Testis (tissue), 2 donors: ENCODE data around the gene ABO.

ENCODE experiments used
- CTCF ChIP-seq, 3 experiments: fragments of 450-650 bp in 2 of 3; fragments of 200-600 bp in 1 of 3; sonication (generic) in 1 of 3; IDR thresholded peaks; one replicate each; pipeline ENCODE4 v1.5.1; 2016 to 2019; ENCODE audit warnings: antibody characterized with exemption in 3 of 3, mild to moderate bottlenecking in 2 of 3, moderate library complexity in 1 of 3
- POLR2A ChIP-seq: fragments of 450-650 bp; IDR thresholded peaks from one replicate; pipeline ENCODE4 v1.6.1; 2017; ENCODE audit warnings: antibody characterized with exemption, mild to moderate bottlenecking, moderate library complexity

- no peak for TF ChIP-seq CTCF (IDR thresholded peaks at IDR 0.05)
- TF ChIP-seq POLR2A: no peak
These were observed 28.4 kb downstream of the ABO start for GRCh38 chr9:133246562-133246961.
